Colon (tissue), 2 donors: ENCODE data around the gene BCL11A.
"Not testable (repeated sequence)": the region's sequence is repeated elsewhere in the genome, so short reads cannot be mapped to it uniquely, and the experiment has no call there.

ENCODE experiments used
- FAIRE-seq: peaks from 2 replicates; lab custom pipeline; 2012; peaks lifted over from hg19 to GRCh38; lab: Jason Lieb, UNC
- donor health status: control.
- donor health status: control.

Gene BCL11A

GRCh38 chr2:60432035-60432601 lies 121.3 kb downstream of the BCL11A start:
- no peak for FAIRE-seq

GRCh38 chr2:60429681-60430080 lies 123.8 kb downstream of the BCL11A start:
- FAIRE-seq = no peak

- no peak for FAIRE-seq
Measured at GRCh38 chr2:60426880-60427279, 126.6 kb downstream of the BCL11A start.

DNA sequence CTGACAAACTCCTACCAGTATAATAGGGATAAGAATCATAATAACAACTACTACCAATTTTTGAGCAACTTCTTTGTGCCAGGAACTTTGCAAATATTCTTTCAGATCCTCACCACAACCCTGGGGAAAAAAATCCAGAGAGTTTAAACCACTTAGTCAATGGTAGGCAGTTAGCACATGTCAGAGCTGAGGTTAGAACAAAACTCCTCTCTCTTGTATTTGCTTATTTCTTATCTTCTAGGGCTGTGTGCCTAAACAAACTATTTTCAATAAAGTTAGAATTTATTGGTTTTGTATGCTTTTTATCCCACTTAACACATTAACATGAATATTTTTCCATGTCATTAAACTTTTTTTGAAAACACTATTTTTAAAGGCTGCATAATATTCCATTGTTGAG lies 127.1 kb downstream of the BCL11A start:
- no peak for FAIRE-seq

- FAIRE-seq = no peak
Measured at GRCh38 chr2:60424233-60424632, 129.2 kb downstream of the BCL11A start.

- no peak for FAIRE-seq
Measured at GRCh38 chr2:60423505-60423904, 129.9 kb downstream of the BCL11A start.

- FAIRE-seq = no peak
Measured at GRCh38 chr2:60422826-60423483, 130.5 kb downstream of the BCL11A start.

DNA sequence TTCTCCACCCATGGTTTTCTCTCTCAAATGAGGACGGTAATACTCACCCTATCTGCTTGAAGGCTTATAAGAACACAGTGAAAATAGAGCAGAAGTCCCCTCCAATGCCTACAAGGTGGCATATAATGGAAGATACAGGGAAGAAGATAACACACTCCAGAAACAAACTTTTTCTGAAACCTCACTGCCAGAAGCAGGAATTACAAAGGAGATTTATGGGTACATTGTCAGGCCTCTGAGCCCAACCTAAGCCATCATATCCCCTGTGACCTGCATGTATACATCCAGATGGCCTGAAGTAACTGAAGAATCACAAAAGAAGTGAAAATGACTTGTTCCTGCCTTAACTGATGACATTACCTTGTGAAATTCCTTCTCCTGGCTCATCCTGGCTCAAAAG lies 136.2 kb downstream of the BCL11A start:
- FAIRE-seq = not testable (repeated sequence)

- no peak for FAIRE-seq
Measured at GRCh38 chr2:60416221-60417008, 137.0 kb downstream of the BCL11A start.

DNA sequence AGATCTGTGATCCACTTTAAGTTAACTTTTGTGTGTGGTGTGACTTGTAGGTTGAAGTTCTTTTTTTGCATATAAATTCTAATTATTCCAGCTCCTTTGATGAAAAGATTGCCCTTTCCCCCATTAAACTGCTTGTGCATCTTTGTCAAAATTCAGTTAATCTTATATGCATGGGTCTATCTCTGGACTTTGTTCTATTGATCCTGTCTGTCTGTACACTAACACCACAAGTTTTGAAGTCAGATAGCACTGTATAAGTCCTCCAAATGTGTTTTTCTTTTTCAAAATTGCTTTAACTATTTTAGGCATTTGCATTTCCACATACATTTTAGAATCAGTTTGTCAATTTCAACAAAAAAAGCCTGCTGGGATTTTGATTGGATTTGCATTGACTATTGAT lies 137.6 kb downstream of the BCL11A start:
- FAIRE-seq = no peak

GRCh38 chr2:60414495-60415138 lies 138.8 kb downstream of the BCL11A start:
- no peak for FAIRE-seq

DNA sequence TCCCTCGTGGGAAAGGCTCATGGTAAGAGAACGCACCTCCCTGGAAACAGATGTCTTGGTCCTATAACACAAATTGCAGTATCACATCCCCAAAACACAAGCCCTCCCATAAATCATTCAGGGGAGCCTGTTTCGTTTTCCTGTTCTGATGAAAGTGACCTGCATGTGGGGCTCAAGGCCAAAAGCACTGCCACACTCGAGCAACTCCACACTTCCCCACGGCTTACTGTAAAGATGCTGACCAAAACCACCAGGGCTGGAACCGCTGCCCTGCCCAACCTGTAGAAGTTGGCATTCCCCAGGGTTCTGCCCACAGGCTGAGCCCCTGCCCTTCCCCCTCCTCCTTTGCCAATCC lies 139.7 kb downstream of the BCL11A start:
- FAIRE-seq = no peak

GRCh38 chr2:60413069-60413813 lies 140.2 kb downstream of the BCL11A start:
- no peak for FAIRE-seq

- no peak for FAIRE-seq
Measured at GRCh38 chr2:60412620-60413019, 140.8 kb downstream of the BCL11A start.

GRCh38 chr2:60412027-60412426 lies 141.4 kb downstream of the BCL11A start:
- no peak for FAIRE-seq

DNA sequence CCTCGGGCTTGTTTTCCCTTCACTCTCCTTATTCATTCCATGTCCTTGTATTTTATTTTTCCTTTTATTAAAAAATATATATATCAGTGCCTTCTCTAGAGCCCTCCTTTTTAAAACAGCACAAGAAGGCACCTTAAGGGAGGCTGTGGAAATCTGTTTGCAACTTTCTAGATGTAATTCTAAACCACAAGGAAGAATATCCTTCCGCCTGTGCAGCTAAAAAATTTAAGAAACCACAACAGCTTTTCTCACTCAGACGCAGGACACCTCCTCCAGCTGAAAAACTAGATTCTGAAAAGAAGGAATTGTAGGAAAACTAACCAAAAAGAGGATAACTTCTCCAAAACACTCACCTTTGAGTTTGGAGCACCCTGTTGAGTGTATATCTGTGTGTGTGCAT lies 142.2 kb downstream of the BCL11A start:
- FAIRE-seq = no peak

GRCh38 chr2:60410456-60411146 lies 142.9 kb downstream of the BCL11A start:
- FAIRE-seq = no peak

DNA sequence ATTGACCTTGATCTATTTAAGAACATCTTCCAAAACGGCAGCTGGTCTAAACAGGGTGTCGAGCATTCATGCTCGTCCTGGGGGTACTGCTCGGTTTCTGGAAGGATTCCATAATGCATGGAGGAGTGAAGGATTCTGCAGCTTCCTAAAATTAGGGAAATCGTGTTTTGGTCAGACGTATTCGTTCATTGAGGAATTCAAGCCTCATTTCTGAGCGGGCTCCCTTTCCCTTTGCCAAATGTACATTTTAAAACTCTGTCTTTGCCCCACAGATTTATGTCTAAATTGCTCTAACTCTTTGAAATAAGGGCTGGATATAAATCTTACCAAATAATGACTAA lies 144.0 kb downstream of the BCL11A start:
- FAIRE-seq = no peak

GRCh38 chr2:60408811-60409530 lies 144.5 kb downstream of the BCL11A start:
- FAIRE-seq = no peak

DNA sequence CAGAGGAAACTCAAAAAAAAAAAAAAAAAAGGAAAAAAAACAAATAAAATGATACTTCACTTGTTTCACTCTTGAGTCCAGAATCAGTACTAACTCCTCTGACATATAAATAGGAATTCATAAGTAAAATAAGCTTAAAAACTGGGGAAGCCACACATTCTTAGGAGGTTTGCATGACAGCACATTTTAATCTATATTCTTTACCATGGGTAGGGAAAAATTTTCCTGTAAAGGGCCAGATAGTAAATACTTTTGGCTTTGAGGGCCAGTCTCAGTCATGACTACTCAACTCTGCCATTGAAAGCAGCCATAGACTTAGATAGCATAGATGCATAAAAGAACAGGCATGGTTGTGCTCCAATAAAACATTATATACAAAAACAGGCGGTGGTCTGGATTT lies 145.2 kb downstream of the BCL11A start:
- no peak for FAIRE-seq

DNA sequence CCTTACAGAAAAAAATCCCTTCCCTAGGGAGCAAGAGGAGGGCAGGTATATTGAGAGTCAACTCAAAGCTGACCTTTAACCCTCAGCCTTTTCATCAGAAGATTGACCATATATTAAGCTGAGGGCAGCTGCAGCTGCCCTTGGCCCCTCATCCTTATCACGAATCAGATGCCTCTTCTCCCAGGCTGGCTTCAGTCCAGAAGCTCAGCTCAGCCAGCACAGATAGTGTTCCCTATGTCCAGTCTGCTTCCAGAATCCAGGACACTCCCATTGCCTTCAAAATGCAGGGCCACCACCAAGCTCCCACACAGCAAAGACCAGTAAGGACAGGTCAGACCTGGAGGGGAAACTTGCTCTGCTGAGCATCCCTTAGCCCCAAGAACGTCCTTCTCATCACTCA lies 146.1 kb downstream of the BCL11A start:
- no peak for FAIRE-seq
